Measurements from ENCODE around the gene TEKT2. TPM values are rescaled to one million over a fixed set of nuclear protein-coding genes. Genes with fewer than 3 reads are reported as not detected.

Gene TEKT2
- total RNA-seq, 1 experiment from 2014 or later, result 0.31 TPM

DNA sequence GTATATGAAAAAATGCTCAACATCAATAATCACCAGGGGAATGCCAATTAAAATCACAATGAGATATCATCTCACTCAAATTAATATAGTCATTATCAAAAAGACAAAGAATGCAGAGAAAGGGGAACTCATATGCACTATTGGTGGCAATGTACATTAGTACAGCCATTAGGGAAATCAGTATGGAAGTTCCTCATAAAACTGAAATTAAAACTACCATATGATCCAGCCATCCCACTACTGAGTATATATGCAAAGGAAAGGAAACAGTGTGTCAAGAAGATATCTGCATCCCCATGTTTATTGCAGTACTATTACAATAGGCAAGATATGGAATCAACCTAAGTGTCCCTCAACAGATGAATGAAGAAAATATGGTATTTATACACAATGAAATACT is 32.1 kb upstream of the TEKT2 start:
- Mint-ChIP-seq H3K4me3 (ENCODE audit: low read depth, unreplicated experiment) (no peak overlapping the region), H3K4me1 (ENCODE audit: low read depth, unreplicated experiment) (no peaks in the 10 kb centered on the region), H3K36me3 (ENCODE audit: insufficient read depth, unreplicated experiment) (peaks cover 20% of the 10 kb centered on the region), H3K27me3 (ENCODE audit: unreplicated experiment) (no peaks in the 10 kb centered on the region), H3K9me3 (ENCODE audit: low read depth, unreplicated experiment) (no peaks in the 10 kb centered on the region), H3K27ac (ENCODE audit: unreplicated experiment) (no peak overlapping the region)
- intact Hi-C loops (cut with micrococcal nuclease; ENCODE audit: unreplicated experiment), result no loop called here
- no TSS peak for BruUV-seq (replicated peaks)
- DNase-seq, result no peak
- CTCF ChIA-PET, result no interaction called here
- TF ChIP-seq, protein P1, sequence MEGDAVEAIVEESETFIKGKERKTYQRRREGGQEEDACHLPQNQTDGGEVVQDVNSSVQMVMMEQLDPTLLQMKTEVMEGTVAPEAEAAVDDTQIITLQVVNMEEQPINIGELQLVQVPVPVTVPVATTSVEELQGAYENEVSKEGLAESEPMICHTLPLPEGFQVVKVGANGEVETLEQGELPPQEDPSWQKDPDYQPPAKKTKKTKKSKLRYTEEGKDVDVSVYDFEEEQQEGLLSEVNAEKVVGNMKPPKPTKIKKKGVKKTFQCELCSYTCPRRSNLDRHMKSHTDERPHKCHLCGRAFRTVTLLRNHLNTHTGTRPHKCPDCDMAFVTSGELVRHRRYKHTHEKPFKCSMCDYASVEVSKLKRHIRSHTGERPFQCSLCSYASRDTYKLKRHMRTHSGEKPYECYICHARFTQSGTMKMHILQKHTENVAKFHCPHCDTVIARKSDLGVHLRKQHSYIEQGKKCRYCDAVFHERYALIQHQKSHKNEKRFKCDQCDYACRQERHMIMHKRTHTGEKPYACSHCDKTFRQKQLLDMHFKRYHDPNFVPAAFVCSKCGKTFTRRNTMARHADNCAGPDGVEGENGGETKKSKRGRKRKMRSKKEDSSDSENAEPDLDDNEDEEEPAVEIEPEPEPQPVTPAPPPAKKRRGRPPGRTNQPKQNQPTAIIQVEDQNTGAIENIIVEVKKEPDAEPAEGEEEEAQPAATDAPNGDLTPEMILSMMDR (IDR thresholded peaks at IDR 0.05; ENCODE audit: unreplicated experiment), result no peak

DNA sequence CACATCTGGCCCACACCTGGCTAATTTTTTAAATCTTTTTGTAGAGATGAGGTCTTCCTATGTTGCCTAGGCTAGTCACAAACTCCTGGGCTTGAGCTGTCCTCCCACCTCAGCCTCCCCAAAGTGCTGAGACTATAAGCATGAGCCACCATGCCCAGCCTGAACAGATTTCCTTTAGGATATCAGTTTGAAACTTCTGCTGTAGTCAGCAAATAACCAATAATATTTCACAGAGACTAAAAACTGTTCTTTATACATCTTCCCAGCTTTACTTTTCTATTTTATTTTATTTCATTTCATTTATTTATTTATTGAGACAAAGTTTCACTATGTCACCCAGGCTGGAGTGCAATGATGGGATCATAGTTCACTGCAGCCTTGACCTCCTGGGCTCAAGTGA is 29.9 kb upstream of the TEKT2 start:
- CTCF ChIA-PET, result no interaction called here
- peaks cover 12% of the 10 kb centered on the region for H3K36me3 Mint-ChIP-seq (ENCODE audit: insufficient read depth, unreplicated experiment)
- H3K27me3 Mint-ChIP-seq (ENCODE audit: unreplicated experiment), result no peaks in the 10 kb centered on the region
- DNase-seq, result no peak
- TF ChIP-seq, protein P1 (IDR thresholded peaks at IDR 0.05; ENCODE audit: unreplicated experiment), result no peak
- intact Hi-C loops (cut with micrococcal nuclease; ENCODE audit: unreplicated experiment), result no loop called here
- no peaks in the 10 kb centered on the region for H3K4me1 Mint-ChIP-seq (ENCODE audit: low read depth, unreplicated experiment)
- H3K9me3 Mint-ChIP-seq (ENCODE audit: low read depth, unreplicated experiment), result no peaks in the 10 kb centered on the region
- no peak overlapping the region for H3K4me3 Mint-ChIP-seq (ENCODE audit: low read depth, unreplicated experiment)
- H3K27ac Mint-ChIP-seq (ENCODE audit: unreplicated experiment), result no peak overlapping the region
- no TSS peak for BruUV-seq (replicated peaks)

DNA sequence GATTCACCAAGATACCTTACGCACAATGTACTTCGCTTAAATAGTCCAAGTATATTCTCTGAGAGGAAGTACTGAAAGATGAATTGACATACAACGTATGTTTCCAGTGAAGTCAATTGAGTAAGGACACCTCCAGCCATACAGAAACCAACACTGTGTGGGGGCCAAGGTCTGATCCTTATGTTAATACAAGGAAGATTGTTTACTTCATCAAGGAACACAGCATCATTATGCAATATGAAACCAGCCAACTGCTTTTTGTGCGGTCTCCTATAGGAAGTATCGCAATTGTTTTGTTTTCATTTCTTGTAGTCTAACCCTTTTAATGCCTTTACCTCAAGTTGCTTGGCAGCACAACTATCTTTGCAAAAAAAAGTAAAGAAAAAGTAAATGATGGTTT is 28.2 kb upstream of the TEKT2 start:
- Mint-ChIP-seq H3K36me3 (ENCODE audit: insufficient read depth, unreplicated experiment) (peaks cover 9% of the 10 kb centered on the region), H3K27me3 (ENCODE audit: unreplicated experiment) (no peaks in the 10 kb centered on the region), H3K4me1 (ENCODE audit: low read depth, unreplicated experiment) (no peaks in the 10 kb centered on the region), H3K9me3 (ENCODE audit: low read depth, unreplicated experiment) (no peaks in the 10 kb centered on the region), H3K4me3 (ENCODE audit: low read depth, unreplicated experiment) (no peak overlapping the region), H3K27ac (ENCODE audit: unreplicated experiment) (no peak overlapping the region)
- intact Hi-C loops (cut with micrococcal nuclease; ENCODE audit: unreplicated experiment), result no loop called here
- DNase-seq, result no peak
- CTCF ChIA-PET, result no interaction called here
- TF ChIP-seq, protein P1 (IDR thresholded peaks at IDR 0.05; ENCODE audit: unreplicated experiment), result no peak
- no TSS peak for BruUV-seq (replicated peaks)

DNA sequence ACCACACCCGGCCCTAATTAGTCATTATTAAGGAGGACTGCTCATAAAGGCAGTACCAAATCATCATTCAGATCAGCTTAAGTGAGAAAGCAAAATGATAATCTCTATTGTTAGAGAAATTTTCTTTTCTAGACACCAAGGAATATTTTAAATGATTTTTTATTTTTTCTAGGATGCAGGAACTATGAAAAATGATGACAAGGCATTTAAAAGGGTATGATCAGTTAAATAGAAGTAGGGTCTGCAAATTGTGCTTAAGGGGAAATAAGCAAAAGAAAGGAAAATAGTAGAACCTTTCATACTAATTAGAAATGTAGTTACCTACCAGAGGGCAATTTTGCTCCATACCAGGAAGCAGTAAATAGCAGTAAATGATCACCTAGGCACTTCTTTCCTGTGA is 21.6 kb upstream of the TEKT2 start:
- intact Hi-C loops (cut with micrococcal nuclease; ENCODE audit: unreplicated experiment), result no loop called here
- DNase-seq, result no peak
- H3K36me3 Mint-ChIP-seq (ENCODE audit: insufficient read depth, unreplicated experiment), result no peaks in the 10 kb centered on the region
- H3K9me3 Mint-ChIP-seq (ENCODE audit: low read depth, unreplicated experiment), result no peaks in the 10 kb centered on the region
- CTCF ChIA-PET, result interaction anchor here (0.7 kb wide), 1 partner anchor 172 kb away, joined by 3 read pairs; no protein-coding TSS in a partner anchor
- no TSS peak for BruUV-seq (replicated peaks)
- H3K27me3 Mint-ChIP-seq (ENCODE audit: unreplicated experiment), result no peaks in the 10 kb centered on the region
- H3K4me1 Mint-ChIP-seq (ENCODE audit: low read depth, unreplicated experiment), result no peaks in the 10 kb centered on the region
- H3K27ac Mint-ChIP-seq (ENCODE audit: unreplicated experiment), result no peak overlapping the region
- TF ChIP-seq, protein P1 (IDR thresholded peaks at IDR 0.05; ENCODE audit: unreplicated experiment), result no peak
- no peak overlapping the region for H3K4me3 Mint-ChIP-seq (ENCODE audit: low read depth, unreplicated experiment)

Data from Calu3 (cell line).